ENCODE measurements around the gene INSL4.
A peak's percentile ranks its signal among the peaks of the same experiment; 100 is the strongest.

Gene INSL4

DNA sequence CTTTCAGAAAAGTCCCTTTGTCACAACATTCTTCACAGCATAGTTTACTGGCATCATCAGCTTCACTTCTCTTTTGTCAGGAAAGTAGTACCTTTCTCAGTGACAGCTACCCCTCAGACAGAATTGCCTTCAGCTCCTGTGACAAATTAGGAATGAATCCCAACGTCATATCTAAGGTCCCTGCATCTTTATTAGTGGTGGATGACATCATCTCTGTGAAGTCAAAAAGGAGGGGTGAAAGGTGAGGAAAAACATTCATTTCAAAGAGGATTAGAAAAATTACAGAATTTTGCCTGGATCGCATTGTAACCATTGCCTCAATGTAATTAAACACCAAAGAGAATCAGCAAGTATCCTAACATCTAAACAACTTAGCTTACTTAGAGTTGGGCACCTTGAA is 37.9 kb upstream of the INSL4 start:
- DNase-seq (ENCODE audit: low read depth): no peak
- H3K4me3 ChIP-seq (ENCODE audit: low read depth, low read length): no peak overlapping the region
- TF ChIP-seq, protein P1, sequence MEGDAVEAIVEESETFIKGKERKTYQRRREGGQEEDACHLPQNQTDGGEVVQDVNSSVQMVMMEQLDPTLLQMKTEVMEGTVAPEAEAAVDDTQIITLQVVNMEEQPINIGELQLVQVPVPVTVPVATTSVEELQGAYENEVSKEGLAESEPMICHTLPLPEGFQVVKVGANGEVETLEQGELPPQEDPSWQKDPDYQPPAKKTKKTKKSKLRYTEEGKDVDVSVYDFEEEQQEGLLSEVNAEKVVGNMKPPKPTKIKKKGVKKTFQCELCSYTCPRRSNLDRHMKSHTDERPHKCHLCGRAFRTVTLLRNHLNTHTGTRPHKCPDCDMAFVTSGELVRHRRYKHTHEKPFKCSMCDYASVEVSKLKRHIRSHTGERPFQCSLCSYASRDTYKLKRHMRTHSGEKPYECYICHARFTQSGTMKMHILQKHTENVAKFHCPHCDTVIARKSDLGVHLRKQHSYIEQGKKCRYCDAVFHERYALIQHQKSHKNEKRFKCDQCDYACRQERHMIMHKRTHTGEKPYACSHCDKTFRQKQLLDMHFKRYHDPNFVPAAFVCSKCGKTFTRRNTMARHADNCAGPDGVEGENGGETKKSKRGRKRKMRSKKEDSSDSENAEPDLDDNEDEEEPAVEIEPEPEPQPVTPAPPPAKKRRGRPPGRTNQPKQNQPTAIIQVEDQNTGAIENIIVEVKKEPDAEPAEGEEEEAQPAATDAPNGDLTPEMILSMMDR (IDR thresholded peaks at IDR 0.05; ENCODE audit: control insufficient read depth, extremely low read depth, insufficient read depth): no peak

DNA sequence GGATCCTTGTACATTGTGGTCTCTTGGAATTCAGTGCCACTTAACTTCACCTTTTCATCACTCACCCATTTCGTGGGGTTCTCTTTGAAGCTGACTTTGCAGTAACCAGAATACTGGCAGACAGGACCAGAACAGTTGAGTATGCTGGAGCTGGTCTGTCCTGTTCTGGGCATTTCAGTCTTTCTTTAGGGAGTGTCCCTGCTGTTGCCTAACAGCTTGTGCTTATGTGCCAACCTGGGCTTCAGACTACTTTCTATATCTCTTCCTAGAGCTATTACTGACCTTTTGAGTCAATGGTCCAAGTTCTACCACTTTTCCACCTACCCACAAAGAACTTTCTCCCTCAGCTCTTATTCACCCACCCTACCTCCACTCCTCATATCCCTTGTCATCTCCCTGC is 35.8 kb upstream of the INSL4 start:
- H3K4me3 ChIP-seq (ENCODE audit: low read depth, low read length): no peak overlapping the region
- TF ChIP-seq, protein P1 (IDR thresholded peaks at IDR 0.05; ENCODE audit: control insufficient read depth, extremely low read depth, insufficient read depth): no peak
- DNase-seq (ENCODE audit: low read depth): peak; percentile 21

DNA sequence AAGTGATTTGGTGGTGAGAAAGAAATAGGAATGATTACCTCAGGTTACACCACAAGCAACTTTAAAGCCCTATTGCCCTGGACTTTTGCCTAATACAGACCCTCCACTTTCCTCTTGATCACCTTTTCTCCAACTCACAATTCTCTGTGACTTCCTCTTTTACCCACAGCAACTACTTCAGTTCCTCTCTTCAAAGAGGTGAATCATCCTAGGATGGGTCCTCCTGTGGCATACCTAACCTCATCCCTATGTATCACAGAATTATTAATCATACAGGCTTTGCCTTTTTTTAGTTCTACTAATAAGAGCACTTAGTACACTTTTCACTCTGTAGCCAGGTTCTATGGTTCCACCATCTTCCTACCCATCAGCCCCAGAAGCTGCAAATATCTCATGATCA is 26.1 kb upstream of the INSL4 start:
- TF ChIP-seq, protein P1 (IDR thresholded peaks at IDR 0.05; ENCODE audit: control insufficient read depth, extremely low read depth, insufficient read depth): no peak
- H3K4me3 ChIP-seq (ENCODE audit: low read depth, low read length): no peak overlapping the region
- DNase-seq (ENCODE audit: low read depth): no peak

DNA sequence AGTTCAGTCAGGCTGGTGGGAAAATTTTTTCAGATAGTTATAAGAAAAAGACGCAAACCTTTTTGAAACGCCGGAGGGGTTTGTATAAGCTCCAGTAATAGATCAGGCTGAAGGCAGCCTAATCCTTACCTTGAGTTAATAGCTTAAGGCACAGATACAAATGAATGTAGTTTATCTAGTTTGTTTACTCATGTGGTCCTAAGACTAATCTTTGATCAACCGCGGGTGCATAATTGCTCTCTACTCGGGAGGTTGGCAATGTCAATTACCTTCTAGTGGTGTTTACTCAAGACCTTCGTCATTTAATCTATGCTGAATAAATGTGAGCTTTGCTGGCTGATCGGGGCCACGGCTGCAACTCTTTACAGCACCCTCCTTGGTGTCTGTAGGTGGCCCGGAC is 665 bp upstream of the INSL4 start:
- no peak overlapping the region for H3K4me3 ChIP-seq (ENCODE audit: low read depth, low read length)
- TF ChIP-seq, protein P1 (IDR thresholded peaks at IDR 0.05; ENCODE audit: control insufficient read depth, extremely low read depth, insufficient read depth): no peak
- no peak for DNase-seq (ENCODE audit: low read depth)

DNA sequence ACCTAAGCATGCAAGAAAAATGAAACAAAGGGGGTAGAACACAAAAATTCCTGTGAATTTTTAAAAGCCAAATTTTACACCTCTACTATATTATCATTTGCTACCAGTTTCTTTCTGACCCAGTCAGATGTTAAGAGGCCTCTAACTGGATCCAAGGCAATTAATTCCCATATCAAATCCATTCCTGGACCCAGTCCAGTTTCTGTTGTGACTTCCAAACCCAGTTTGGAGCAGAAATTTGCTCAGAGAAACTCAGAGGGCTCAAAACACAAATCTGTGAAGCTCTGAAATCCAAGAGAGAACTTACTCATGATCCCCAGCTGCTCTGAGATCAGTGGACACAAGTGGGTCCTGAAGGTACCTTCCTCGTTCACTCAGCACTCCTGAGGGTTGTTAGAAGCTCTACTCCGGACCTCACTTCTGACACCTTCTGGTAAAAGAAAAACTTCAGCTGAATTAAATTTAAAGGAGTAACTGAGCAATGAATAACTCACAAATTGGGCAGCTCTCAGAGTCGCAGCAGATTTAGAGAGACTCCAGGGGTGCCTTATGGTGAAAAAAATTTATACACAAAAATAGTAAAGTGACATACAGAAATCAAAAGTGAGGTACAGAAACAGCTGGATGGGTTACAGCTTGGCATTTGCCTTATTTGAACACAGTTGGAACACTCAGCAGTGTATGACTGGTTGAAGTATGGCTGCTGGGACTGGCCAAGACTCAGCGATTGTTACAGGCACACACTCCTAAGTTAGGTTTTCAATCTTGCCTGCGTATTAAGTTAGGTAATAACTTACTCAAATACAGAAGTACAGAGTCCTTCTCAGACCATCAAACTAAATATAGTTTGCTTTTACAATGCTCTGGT is 32.4 kb downstream of the INSL4 start:
- DNase-seq (ENCODE audit: low read depth): peak; percentile 23
- TF ChIP-seq, protein P1 (IDR thresholded peaks at IDR 0.05; ENCODE audit: control insufficient read depth, extremely low read depth, insufficient read depth): peak; percentile 21; the same call in 1 of the 2 replicates
- H3K4me3 ChIP-seq (ENCODE audit: low read depth, low read length): no peak overlapping the region

DNA sequence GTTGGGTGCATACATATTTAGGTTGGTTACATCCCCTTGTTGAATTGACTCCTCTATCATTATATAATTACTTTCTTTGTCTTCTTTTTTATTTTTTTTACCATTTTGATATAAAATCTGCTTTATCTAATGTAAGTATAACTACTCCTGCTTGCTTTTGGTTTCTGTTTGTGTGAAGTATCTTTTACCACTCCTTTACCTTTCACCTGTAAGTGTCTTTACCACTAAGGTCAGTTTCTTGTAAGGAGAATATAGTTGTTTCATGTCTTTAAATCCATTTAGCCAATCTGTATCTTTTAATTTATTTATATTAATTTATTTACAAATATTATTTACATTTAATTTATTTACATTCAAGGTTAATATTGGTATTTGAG is 33.0 kb downstream of the INSL4 start:
- no peak overlapping the region for H3K4me3 ChIP-seq (ENCODE audit: low read depth, low read length)
- DNase-seq (ENCODE audit: low read depth): no peak
- TF ChIP-seq, protein P1 (IDR thresholded peaks at IDR 0.05; ENCODE audit: control insufficient read depth, extremely low read depth, insufficient read depth): no peak

DNA sequence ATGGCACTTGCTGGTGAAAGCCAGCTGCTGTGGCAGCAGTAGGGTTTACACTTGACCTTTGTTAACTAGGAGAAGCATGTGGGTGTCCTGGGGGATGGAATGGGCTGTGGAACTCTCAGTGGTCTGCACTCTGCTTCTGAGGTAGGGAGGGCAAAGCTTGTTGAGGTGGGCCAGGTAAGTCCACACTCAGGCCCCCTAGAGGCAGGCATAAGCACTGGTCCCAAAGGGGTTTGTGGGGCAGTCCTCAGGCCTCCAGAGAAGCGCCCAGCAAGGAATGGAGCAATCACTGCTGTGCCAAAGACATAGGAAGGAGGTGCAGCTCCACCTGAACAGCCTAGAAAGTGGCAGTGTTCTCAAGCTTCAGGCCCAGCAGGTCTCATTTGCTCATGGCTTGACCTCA is 34.7 kb downstream of the INSL4 start:
- TF ChIP-seq, protein P1 (IDR thresholded peaks at IDR 0.05; ENCODE audit: control insufficient read depth, extremely low read depth, insufficient read depth): no peak
- DNase-seq (ENCODE audit: low read depth): no peak
- no peak overlapping the region for H3K4me3 ChIP-seq (ENCODE audit: low read depth, low read length)

Data from LNCaP clone FGC (cell line).